BLaER1 (cell line): ENCODE data around the gene UBE2QL1.

Experiments used
- H3K27ac ChIP-seq: shearing (Covaris generic); formaldehyde crosslinking; 2 replicates; pipeline ENCODE4 v1.8.1; 2022
- H3K27me3 ChIP-seq: shearing (Covaris generic); formaldehyde crosslinking; 2 replicates; pipeline ENCODE4 v1.8.1; 2022
- H3K36me3 ChIP-seq: shearing (Covaris generic); formaldehyde crosslinking; 2 replicates; pipeline ENCODE4 v1.8.1; 2022
- H3K4me1 ChIP-seq: shearing (Covaris generic); formaldehyde crosslinking; 2 replicates; pipeline ENCODE4 v1.8.1; 2022
- H3K4me2 ChIP-seq: shearing (Covaris generic); formaldehyde crosslinking; 2 replicates; pipeline ENCODE4 v1.8.1; 2022
- H3K4me3 ChIP-seq: shearing (Covaris generic); formaldehyde crosslinking; 2 replicates; pipeline ENCODE4 v1.8.1; 2022
- H3K9ac ChIP-seq: shearing (Covaris generic); formaldehyde crosslinking; 2 replicates; pipeline ENCODE4 v1.8.1; 2022
- H3K9me3 ChIP-seq: shearing (Covaris generic); formaldehyde crosslinking; 2 replicates; pipeline ENCODE4 v1.8.1; 2022
- H4K20me1 ChIP-seq: shearing (Covaris generic); formaldehyde crosslinking; 2 replicates; pipeline ENCODE4 v1.8.1; 2022
- Cebpa-rat ChIP-seq: shearing (Covaris generic); IDR thresholded peaks from 2 replicates; pipeline ENCODE4 v1.8.1; 2022

Gene UBE2QL1

DNA sequence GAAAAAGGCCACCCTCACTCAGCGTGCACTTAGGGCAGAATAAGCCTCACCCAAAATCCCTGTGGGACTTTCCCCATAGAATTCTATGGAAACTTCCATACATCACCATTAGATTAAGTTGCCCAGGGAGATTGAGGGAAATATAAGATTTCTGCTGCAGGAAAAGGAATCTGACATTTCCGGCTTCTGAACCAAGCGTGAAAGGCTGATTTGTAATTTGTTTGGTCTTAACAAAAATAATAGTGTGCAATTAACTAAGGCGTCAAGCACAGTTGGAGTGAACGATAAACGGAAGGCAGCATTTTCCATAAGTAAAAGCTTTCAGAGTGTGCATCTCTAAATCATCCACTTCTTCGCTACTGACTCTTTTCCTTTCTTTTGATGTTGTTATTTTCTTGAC, 14.0 kb downstream of the UBE2QL1 start:
- Histone ChIP-seq H3K4me2 (no peak overlapping the region), H3K4me3 (no peak overlapping the region), H3K4me1 (peaks cover 15% of the 10 kb centered on the region), H3K9ac (no peak overlapping the region), H4K20me1 (no peaks in the 10 kb centered on the region), H3K27ac (no peak overlapping the region), H3K36me3 (no peaks in the 10 kb centered on the region), H3K27me3 (no peaks in the 10 kb centered on the region), H3K9me3 (no peaks in the 10 kb centered on the region)
- no peak for TF ChIP-seq Cebpa-rat

DNA sequence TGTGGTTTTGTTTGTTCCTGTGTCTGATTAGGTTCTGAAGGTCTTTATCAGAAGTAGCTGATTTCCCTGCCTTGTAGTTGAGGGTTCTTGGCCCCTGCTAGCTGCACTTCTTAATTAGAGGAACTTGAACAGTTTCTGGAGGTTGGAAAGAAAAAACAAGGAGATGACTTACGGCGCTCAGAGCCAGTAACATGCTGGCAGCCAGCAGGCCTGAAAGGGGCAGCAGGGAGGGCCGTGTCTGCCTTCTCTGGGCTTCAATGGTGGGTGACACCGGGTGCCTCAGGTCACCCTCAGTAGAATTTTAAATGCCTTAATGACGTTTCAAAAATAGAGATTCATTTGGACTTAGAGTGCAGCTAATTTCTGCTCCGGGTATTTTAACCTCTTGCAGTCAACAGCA, 15.8 kb downstream of the UBE2QL1 start:
- Histone ChIP-seq H3K27me3 (no peaks in the 10 kb centered on the region), H3K27ac (no peak overlapping the region), H3K9me3 (no peaks in the 10 kb centered on the region), H3K4me3 (no peak overlapping the region), H3K4me1 (peaks cover 15% of the 10 kb centered on the region), H4K20me1 (no peaks in the 10 kb centered on the region), H3K4me2 (no peak overlapping the region), H3K9ac (no peak overlapping the region), H3K36me3 (no peaks in the 10 kb centered on the region)
- TF ChIP-seq Cebpa-rat: no peak

DNA sequence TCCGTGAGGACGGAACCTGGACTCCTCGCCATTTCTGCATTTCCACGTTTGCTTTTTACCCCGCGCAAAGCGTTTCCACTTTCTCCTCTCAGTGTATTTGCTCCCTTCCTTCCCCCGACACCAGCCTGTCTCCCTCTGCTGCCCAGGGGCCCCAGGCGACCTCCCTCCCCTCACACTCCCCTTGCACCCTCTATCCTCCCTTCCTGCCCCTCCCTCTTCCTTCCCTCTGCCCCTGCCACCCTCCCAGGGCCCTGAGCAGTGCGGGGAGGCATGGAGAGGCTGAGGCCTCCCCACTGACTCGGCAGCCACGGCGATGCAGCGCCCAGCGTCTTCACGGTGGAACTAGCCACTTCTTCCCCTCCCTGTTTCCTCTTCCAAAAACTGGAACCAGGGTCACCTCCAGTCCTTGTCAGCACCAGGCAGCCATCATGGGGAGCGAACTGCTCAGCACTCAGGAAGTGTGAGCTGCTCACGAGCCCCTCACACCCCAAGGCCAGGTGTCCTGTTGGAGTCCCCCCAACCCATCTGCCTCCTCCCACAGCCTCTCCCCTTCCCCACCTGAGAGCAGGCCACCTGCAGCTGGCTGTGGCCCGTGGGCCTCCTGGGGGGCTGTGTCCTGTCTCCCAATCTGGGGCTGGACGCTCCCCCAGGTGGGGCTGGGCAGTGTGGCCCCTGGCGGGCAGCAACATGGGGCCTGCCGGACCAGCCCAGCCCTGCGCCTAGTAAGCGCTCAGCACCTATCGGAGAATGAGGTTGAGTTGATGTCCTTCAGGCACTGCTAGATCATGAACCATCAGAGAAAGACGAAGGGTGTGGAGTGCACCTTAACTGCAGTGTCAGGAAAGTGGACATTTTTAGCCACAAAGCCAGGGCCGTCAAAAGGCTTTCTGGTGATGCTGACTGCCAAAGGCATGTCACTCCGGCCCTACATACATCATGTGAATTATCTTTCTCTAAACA, 17.5 kb downstream of the UBE2QL1 start:
- Histone ChIP-seq H3K27me3 (no peaks in the 10 kb centered on the region), H3K4me3 (no peak overlapping the region), H3K27ac (no peak overlapping the region), H3K4me1 (peaks cover 15% of the 10 kb centered on the region), H3K9me3 (peaks cover under 1% of the 10 kb centered on the region; the same call in 1 of the 2 replicates), H4K20me1 (no peaks in the 10 kb centered on the region), H3K4me2 (peak overlapping the region; percentile 69), H3K36me3 (no peaks in the 10 kb centered on the region), H3K9ac (no peak overlapping the region)
- no peak for TF ChIP-seq Cebpa-rat

DNA sequence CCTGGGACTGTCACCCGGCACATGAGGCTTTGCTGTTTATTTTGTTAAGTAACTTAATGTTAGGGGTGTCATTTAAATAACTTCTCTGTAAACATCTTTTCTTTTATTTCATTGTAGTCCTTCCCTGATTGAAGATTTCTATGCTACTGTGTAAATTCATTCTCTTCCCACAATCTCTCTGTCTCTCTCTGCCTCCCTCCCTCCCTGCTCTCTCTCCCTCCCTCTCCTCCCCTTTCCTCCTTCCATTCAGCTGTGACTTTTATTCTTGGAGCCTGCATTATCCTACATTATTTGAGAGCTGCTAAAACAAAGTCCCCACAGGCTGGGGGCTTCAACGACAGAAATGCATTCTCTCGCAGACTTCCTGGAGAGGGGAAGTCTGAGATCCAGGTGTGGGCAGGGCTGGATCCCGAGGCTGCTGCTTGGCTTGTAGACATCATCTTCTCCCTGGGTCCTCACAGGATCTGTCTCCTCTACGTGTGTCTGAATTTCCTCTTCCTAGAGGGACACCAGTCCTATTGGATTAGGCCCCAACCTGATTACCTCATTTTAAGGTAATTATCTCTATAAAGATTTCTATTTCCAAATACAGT, 18.4 kb downstream of the UBE2QL1 start:
- peaks cover 5% of the 10 kb centered on the region; the same call in 1 of the 2 replicates for H3K9me3 ChIP-seq
- no peak overlapping the region for H3K4me2 ChIP-seq
- H3K4me3 ChIP-seq: no peak overlapping the region
- H3K9ac ChIP-seq: no peak overlapping the region
- no peak overlapping the region for H3K27ac ChIP-seq
- peaks cover 15% of the 10 kb centered on the region for H3K4me1 ChIP-seq
- no peaks in the 10 kb centered on the region for H3K36me3 ChIP-seq
- TF ChIP-seq Cebpa-rat: no peak
- H3K27me3 ChIP-seq: no peaks in the 10 kb centered on the region
- H4K20me1 ChIP-seq: no peaks in the 10 kb centered on the region

DNA sequence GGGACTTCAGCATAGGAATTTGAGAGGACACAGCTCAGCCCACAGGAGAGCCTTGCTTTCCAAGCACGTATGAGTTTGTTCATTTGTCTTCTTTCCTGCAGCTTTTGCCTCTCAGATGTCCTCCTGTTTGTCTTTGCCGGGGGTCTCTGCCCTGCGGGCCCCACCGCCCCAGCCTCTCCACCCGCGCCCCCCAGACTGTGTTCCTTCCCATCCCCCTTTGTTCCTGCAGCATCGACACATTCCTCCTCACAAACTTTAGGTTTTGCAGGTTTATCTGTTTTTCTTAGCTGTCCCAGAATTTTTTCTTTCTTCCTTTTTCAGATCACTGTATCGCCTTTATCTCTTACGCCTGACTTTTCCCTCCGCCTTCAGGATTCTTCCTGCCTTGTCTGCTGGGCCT, 18.9 kb downstream of the UBE2QL1 start:
- no peaks in the 10 kb centered on the region for H4K20me1 ChIP-seq
- H3K36me3 ChIP-seq: no peaks in the 10 kb centered on the region
- H3K9me3 ChIP-seq: peaks cover 5% of the 10 kb centered on the region; the same call in 1 of the 2 replicates
- no peak for TF ChIP-seq Cebpa-rat
- no peak overlapping the region for H3K4me3 ChIP-seq
- peaks cover 15% of the 10 kb centered on the region for H3K4me1 ChIP-seq
- no peaks in the 10 kb centered on the region for H3K27me3 ChIP-seq
- no peak overlapping the region for H3K9ac ChIP-seq
- H3K27ac ChIP-seq: no peak overlapping the region
- no peak overlapping the region for H3K4me2 ChIP-seq

DNA sequence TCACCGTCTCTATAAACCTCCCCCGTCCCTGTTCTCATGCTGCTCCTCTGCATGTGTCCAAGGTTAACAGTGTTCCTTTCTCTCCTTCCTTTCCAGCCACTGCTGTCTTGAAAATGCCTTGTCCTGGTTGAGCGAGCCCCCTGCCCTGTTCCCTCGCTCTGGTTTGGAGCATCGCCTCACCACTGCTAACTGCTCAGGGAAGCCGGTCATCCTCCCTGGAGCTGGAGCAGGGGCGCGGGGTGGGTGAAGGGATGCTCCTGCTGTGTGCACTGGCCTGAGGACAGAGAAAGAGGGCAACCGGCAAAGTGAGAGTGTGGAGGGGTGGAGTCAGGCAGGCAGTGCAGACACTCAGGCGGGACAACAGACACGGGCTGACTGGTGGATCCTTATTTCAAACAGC, 19.4 kb downstream of the UBE2QL1 start:
- peaks cover 5% of the 10 kb centered on the region; the same call in 1 of the 2 replicates for H3K9me3 ChIP-seq
- H3K4me2 ChIP-seq: no peak overlapping the region
- no peaks in the 10 kb centered on the region for H3K36me3 ChIP-seq
- H3K4me3 ChIP-seq: no peak overlapping the region
- H4K20me1 ChIP-seq: no peaks in the 10 kb centered on the region
- H3K27ac ChIP-seq: no peak overlapping the region
- H3K4me1 ChIP-seq: peaks cover 15% of the 10 kb centered on the region
- no peak overlapping the region for H3K9ac ChIP-seq
- no peak for TF ChIP-seq Cebpa-rat
- H3K27me3 ChIP-seq: no peaks in the 10 kb centered on the region

DNA sequence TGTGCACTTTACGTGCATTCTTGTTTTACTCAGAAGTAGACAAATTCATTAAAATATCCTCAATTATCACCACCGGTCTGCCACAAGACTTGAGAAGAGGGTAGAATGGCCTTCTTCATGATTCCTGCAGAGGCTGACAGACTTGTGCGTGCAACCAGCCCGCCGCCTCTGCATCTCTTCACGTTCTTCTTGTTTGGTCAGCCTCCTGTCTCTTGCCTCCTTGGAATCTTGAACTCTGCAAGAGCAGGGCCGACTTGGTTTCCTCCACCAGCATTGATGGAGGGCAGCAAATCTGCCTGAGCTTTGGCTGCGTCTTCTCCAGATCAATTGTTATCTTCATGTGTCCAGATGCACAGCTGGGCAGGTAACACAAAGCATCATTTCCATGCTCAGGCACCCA, 20.2 kb downstream of the UBE2QL1 start:
- peaks cover 5% of the 10 kb centered on the region; the same call in 1 of the 2 replicates for H3K9me3 ChIP-seq
- no peaks in the 10 kb centered on the region for H3K27me3 ChIP-seq
- no peaks in the 10 kb centered on the region for H4K20me1 ChIP-seq
- no peak overlapping the region for H3K27ac ChIP-seq
- no peak for TF ChIP-seq Cebpa-rat
- no peak overlapping the region for H3K4me2 ChIP-seq
- H3K4me1 ChIP-seq: peaks cover 15% of the 10 kb centered on the region
- no peaks in the 10 kb centered on the region for H3K36me3 ChIP-seq
- no peak overlapping the region for H3K4me3 ChIP-seq
- H3K9ac ChIP-seq: no peak overlapping the region

DNA sequence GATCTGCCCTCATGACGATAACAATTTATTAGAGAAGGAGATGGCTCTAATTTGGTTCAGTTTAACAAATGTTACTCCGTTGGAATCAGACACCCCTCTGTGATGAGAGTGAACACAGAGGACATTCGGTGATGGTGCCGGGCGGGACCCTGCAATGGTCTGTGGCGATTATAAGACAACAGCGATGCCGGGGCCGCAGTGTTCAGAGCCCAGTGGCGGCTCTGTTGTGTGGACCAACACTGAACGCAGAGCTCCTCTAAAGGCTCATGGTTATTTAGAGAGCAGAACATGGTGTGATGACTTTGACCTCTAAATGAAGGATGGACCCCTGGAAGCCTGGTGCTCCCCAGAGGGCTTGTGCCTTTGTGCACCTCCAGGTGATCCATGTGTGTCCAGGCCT, 21.2 kb downstream of the UBE2QL1 start:
- Histone ChIP-seq H3K27me3 (no peaks in the 10 kb centered on the region), H3K36me3 (no peaks in the 10 kb centered on the region), H4K20me1 (no peaks in the 10 kb centered on the region), H3K9ac (no peak overlapping the region), H3K27ac (no peak overlapping the region), H3K9me3 (peaks cover 5% of the 10 kb centered on the region; the same call in 1 of the 2 replicates), H3K4me3 (no peak overlapping the region), H3K4me1 (peaks cover 15% of the 10 kb centered on the region), H3K4me2 (no peak overlapping the region)
- no peak for TF ChIP-seq Cebpa-rat

DNA sequence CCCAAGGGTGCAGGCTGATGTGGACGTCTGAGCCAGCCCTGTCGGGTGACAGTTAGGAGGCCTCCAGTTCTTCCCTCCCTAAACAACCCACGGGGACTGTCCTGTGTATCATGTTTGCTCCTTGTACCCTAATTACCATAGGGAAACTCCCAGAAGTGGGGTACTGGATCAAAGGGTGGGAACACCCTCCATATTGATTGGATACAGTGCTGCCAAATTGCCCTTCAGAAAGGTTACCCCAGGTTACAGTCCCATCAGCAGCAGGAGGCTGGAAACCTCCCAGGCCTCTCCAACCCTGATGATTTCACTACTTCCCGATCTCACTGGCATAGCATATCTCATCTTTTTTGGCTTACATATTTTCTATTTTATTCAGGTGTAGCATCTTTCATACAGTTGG, 22.0 kb downstream of the UBE2QL1 start:
- Histone ChIP-seq H3K9ac (no peak overlapping the region), H3K36me3 (no peaks in the 10 kb centered on the region), H3K27ac (no peak overlapping the region), H3K9me3 (peaks cover 5% of the 10 kb centered on the region; the same call in 1 of the 2 replicates), H4K20me1 (no peaks in the 10 kb centered on the region), H3K4me3 (no peak overlapping the region), H3K27me3 (no peaks in the 10 kb centered on the region), H3K4me2 (no peak overlapping the region), H3K4me1 (peaks cover 7% of the 10 kb centered on the region)
- no peak for TF ChIP-seq Cebpa-rat

DNA sequence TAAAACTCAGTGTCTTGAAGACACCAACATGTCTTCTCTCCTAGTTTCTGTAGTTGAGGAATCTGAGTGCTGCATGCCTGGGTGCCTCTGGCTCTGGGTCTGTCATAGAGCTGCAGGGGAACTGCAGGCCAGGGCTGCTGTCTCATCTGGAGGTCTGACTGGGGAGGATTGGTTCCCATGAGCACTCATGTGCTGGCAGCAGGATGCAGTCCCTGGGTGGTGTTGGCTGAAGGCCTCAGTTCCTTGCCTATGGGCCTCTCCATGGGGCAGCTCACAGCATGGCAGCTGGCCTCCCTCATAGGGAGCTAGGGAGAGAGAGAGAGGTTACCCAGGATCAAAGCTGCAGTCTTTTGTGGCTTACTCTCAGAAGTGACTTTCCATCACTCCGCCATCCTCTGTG, 22.6 kb downstream of the UBE2QL1 start:
- H3K27ac ChIP-seq: no peak overlapping the region
- no peak for TF ChIP-seq Cebpa-rat
- H3K27me3 ChIP-seq: no peaks in the 10 kb centered on the region
- H3K36me3 ChIP-seq: no peaks in the 10 kb centered on the region
- no peak overlapping the region for H3K9ac ChIP-seq
- H3K4me2 ChIP-seq: no peak overlapping the region
- H3K4me3 ChIP-seq: no peak overlapping the region
- peaks cover 5% of the 10 kb centered on the region; the same call in 1 of the 2 replicates for H3K9me3 ChIP-seq
- peaks cover 1% of the 10 kb centered on the region for H3K4me1 ChIP-seq
- no peaks in the 10 kb centered on the region for H4K20me1 ChIP-seq
